ENCODE measurements around the gene SLC35A5. TPM values are rescaled to one million over a fixed set of nuclear protein-coding genes. Genes with fewer than 3 reads are reported as not detected.

The SLC35A5 gene
- total RNA-seq, 1 donor from 2014 or later = 25.1 TPM

- ChIA-PET CTCF (interaction anchor here (0.9 kb wide), 1 partner anchor 9 kb away, joined by 3 read pairs; no protein-coding TSS in a partner anchor), POLR2A (no interaction called here)
- Mint-ChIP-seq H3K27me3 (no peaks in the 10 kb centered on the region), H3K9me3 (no peaks in the 10 kb centered on the region), H3K27ac (no peak overlapping the region), H3K36me3 (ENCODE audit: low read depth) (no peaks in the 10 kb centered on the region), H3K4me1 (peaks cover 4% of the 10 kb centered on the region), H3K4me3 (no peak overlapping the region)
- no peak for TF ChIP-seq CTCF (IDR thresholded peaks at IDR 0.05)
- DNase-seq = no peak
- intact Hi-C loops (cut with micrococcal nuclease) = no loop called here
- no peak for ATAC-seq (ENCODE audit: low read depth)
Observed at GRCh38 chr3:112633757-112634156, 71.9 kb downstream of the SLC35A5 start.

DNA sequence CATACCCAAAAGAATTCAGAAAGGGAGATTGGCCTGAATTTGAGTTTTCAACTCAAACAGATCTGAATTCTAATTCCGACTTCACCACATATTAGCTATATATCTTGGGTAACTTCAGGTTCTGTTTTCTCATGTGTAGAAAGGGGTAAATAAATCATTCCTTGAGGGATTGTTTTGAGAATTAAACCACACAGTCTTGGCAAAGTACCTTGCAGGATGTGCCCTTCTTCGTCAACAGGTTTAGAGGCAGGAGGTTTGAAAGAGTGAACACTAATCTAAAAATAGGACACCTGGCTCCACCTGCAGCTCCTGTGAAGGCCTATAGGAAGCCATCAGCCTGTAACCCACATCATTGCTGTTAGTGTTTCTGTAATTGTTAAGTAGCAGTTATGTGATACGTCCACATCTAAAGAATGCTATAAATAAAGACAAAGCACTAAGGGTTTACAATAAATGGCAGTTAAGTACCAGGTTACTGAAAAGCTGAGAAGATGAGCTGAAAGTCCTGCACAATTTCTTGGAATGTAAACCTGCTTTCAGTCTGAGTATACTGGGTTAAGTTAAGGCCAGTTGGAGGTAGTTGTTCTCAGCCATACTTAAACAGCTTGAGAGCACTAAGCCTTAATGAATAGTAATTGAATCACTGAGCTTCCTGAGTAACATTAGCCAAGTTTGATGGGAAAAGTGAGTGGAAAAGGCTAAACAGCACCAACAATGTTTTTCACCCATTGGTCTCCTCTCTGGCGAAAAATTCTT lies 73.1 kb downstream of the SLC35A5 start:
- Mint-ChIP-seq H3K4me3 (no peak overlapping the region), H3K4me1 (peaks cover 4% of the 10 kb centered on the region), H3K36me3 (ENCODE audit: low read depth) (no peaks in the 10 kb centered on the region), H3K27ac (no peak overlapping the region), H3K27me3 (no peaks in the 10 kb centered on the region), H3K9me3 (no peaks in the 10 kb centered on the region)
- TF ChIP-seq CTCF (IDR thresholded peaks at IDR 0.05) = no peak
- DNase-seq (no peak), ATAC-seq (ENCODE audit: low read depth) (no peak)
- ChIA-PET CTCF (interaction anchor here (1.2 kb wide), 1 partner anchor 100 kb away, joined by 3 read pairs; no protein-coding TSS in a partner anchor), POLR2A (no interaction called here)
- intact Hi-C loops (cut with micrococcal nuclease) = no loop called here

Other genes with a start within 250 kb of the SLC35A5 start
- 19.0 and 19.4 TPM in 2 replicates for gene CD200, start 228.9 kb upstream of the SLC35A5 start, total RNA-seq
- 49.8 and 53.2 TPM in 2 replicates for gene BTLA, start 62.6 kb upstream of the SLC35A5 start, total RNA-seq
- 48.3 and 54.9 TPM in 2 replicates for gene ATG3, start 83 bp upstream of the SLC35A5 start, total RNA-seq
- not detected in 2 replicates for gene CCDC80, start 79.1 kb downstream of the SLC35A5 start, total RNA-seq